HG03095 (cell line): ENCODE data around the gene GRM8.
"Not testable (repeated sequence)": the region's sequence is repeated elsewhere in the genome, so short reads cannot be mapped to it uniquely, and the experiment has no call there.

ENCODE experiments used
- ATAC-seq: cut with Tn5 transposase; IDR thresholded peaks from one replicate; pipeline ENCODE4 v1.9.1; 2021; ENCODE audit warnings: moderate library complexity; ENCODE audit not compliant: unreplicated experiment

GRM8 gene

DNA sequence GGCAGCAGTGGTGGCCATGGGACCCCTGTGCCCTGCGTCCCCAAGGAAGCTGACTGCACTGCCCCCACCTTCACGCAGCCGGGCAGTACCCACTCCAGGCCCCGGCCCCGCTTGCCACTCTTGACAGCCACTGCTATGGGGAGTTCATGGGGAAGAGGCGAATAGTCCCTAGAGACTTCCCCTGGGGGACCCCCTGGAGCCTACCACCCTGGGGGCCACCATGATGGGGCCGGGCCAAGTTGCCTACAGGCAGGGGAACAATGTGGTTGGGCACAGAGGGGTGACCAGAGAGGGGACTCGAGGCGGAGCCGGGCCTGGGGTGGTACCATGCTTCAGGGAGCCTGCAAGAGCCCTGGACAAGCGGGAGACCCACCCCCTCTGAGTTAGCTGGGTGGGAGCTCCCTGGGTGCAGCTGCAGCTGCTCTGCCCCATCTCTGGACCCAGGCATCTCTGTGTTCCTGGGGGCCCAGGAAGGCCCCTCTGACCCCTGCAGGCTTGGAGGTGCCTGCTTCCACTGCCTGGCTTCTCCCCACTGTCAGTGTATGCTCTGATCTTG is 567.6 kb downstream of the GRM8 start:
- no peak for ATAC-seq

DNA sequence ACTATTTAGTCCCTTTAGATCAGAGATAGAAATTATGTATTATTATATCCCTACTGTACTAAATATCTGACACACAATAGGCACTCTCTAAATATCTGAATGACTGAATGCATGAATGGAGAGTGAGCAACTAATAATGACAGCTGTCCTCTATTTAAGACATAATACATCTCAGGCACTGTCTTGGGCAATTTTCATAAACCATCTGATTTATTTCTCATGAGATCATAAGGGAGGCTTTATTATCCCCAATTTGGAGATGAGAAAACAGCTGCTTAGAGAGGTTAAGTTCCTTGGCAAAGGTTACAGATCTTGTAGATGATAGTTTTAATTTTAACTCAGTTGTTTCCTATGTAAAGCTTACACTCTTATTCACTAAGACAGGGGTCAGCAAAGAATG is 570.6 kb downstream of the GRM8 start:
- no peak for ATAC-seq

DNA sequence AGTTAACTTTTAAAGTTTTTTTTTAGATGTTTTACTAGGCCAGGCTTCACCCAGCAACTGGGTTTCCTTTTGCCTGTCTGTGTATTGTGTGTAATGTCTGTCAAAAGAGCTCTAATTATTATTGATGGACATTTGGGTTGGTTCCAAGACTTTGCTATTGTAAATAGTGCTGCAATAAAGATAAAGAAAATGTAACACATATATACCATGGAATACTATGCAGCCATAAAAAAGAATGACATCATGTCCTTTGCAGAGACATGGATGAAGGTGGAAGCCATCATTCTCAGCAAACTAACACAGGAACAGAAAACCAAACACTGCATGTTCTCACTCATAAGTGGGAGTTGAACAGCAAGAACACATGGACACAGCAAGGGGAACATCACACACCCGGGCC is 584.0 kb downstream of the GRM8 start:
- ATAC-seq, result not testable (repeated sequence)

DNA sequence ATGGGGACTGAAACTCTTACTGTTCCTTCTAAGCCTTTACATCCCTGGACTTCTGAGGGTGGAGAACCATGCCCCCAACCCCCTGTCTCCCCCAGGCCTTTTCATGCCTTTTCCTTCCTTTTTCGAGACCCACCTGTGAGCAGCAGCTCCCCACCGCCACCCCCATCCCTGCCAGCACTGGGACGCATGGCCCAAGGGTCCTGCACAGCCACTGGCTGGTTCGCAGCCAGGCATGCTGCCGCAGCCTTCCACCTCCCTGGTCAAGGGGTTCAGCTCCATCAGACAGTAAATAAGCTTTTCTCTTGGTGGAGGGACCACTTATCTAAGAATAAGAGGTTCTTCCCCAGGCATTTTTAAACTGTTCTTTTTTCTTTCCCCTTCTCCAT is 584.4 kb downstream of the GRM8 start:
- no peak for ATAC-seq

DNA sequence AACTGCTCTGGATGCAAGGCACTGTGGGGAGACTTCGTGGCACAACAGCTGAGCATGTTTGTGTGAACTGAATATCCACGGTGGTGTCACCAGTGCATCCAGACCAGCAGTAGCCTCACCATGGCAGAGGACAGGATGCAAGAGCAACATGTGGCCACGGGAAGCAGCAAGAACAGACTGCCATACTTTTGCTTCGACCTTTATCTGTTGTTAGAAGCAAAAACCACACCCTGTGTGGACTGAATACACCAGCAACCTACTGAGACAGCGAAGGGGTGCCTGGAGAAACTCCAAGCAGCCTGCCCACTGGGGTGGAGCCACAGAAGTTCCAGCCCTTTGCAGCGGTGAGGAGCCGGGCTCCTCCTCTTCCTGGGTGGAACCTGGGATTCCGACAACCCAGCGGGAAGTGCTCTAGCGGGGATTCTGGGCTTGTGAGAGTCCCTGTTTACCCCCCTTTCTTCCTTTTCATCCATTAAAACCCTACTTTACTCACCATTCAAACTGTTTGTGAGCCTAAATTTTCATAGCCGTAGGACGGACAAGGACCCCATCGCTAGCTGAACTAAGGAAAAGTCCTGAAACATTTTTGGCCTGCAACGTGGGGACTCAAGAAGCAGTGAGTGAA is 584.9 kb downstream of the GRM8 start:
- ATAC-seq, result no peak

DNA sequence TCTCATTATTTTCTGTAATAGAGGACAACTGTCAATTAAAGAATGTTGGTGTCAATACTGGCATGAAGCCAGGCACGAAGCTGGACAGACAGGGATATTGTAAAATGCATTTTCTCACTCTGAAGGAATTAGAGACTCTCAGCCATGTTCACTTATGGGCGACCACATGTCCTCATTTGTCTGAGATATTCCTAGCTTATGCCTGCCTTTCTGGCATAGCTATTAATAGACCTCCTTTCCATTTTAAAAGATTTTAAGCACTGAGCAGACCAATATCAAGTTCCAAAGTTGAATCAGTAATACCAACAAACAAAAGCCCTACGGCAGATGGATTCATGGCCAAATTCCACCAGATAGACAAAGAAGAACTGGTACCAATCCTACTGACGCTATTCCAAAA is 589.9 kb downstream of the GRM8 start:
- no peak for ATAC-seq

DNA sequence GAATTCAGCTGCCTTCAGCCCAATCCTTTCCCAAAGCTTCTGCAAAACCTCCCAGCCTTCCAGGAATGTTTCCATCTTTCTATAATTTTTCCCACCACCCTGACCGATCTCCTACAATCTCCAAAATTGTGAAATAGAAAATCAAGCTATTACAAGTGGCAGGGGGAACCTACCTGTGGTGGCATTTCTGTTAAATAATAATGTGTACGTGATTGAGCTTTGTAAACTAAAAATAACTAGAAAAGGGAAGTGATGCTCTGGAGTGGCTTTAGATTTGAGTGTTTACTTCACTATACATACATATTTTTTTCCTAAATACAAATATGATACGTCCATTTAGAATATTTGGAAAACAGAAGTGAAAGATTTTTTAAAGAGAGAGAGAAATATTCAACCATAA is 593.6 kb downstream of the GRM8 start:
- ATAC-seq, result peak; percentile 71

DNA sequence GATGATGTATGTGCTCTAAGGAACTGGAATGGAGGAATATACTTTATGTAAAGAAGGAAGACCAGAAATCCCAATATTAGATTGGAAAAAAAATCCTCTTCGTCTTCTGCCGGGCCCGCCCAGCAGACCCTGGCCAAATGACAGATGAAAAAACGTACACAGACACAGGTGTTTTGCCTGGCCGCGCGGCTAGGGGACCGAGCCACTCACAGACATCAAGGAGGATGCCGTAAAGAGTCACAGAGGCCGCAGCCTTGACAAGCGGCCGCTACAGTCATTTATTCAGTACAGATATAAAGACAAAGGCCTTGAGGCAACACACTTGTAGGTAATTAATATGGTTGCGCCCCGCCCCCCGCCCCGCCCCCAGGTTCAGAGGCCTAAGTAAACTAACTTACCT is 594.1 kb downstream of the GRM8 start:
- ATAC-seq, result peak; percentile 24

DNA sequence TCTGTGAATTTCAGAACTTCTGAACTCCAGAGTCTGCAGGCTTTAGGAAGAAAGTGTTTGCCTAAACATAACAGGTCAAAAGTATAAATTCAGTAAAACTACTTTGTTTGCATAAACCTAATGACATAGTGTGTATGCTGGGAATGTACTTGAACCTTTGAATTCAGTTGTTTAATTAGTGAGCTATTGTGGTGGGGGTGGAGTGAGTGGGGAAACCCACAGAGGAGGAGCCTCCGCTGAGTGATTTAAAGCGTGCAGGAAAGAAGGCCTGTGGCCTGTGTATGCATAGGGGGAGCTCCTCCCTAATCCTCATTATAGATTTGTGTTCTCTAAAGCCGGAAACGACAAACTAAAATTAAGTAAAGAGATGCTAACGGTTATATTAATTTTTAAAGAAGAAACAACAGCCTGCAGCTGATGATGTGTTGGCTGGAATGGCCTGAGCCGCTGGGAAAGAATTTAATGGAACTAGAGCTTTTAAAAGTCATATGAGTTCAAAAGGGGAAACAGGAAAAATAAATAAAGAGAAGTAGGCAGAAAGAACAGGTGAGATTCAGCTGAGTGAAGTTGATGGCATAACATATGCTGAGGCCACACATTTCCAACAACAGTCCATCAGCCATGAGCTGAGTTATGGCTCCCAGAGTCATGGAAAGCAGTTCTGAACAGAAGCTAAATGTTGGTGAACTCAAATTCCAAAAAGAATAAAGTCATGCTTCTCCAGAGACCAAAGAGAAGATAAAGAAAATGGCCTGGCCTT is 595.0 kb downstream of the GRM8 start:
- peak; percentile 88 for ATAC-seq

DNA sequence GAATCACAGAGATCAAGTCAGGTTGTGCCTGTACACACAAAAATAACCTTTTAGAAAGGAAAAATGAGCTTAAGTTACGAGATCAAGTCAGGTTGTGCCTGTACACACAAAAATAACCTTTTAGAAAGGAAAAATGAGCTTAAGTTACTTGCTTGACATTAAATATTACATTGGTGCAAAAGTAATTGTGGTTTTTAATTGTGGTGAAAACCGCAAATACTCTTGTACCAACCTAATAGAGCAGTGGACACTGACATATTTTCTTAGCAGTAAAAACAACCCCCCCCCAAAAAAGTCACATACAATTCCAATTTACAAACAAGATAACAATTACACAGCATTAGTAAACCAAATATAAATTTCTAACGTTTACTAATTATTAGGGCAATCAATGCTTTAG is 595.6 kb downstream of the GRM8 start:
- ATAC-seq, result no peak

DNA sequence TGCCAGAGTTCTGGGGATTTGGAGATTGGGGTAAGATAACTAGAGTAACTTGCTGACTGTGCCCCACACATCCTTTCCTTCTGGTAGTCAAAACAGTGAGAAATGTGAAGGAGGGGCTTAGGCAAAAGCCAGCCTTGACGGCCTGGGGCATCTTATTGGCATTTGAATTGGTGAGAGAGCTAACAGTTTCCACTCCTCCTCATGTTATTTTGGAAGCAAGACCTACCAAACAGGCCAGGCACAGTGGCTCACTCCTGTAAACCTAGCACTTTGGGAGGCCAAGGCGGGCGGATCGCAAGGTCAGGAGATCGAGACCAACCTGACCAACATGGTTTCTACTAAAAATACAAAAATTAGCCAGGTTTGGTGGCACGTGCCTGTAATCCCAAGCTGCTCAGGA is 596.6 kb downstream of the GRM8 start:
- ATAC-seq, result no peak

DNA sequence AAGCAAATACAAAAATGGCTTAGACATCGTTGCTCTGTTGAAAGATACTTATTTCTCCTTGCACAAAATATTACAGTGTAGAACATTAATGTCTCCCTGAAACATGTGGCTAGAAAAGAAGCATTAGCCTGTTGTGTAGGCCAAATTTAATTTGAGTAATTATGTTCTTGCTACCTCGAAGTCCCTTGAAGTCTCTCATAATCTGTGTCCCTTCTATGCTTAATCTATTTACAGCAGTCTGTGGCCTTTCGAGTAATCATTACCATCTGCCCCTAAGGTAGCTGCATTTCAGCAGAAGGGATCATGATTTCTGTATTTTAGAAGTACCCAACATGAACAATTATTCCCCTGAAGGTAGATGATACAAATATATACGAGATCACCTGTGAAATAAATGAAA is 615.2 kb downstream of the GRM8 start:
- ATAC-seq, result no peak

DNA sequence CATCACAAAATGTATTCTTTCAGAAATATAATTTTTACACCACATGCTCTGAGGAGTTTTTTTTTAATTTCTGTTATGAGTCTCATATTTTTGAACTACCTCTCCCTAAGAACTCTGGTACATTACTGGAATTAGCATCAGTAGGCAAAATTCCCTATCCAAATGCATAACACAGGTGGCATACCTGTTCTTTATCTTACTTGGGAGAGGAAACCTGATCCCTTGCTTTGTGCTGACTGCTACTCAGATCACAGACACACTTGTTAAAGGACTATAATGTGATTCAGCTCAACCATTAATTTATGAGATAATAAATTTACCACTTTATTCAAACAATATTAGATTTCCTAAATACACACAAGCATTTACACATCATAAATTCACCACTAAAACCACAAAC is 617.2 kb downstream of the GRM8 start:
- no peak for ATAC-seq

DNA sequence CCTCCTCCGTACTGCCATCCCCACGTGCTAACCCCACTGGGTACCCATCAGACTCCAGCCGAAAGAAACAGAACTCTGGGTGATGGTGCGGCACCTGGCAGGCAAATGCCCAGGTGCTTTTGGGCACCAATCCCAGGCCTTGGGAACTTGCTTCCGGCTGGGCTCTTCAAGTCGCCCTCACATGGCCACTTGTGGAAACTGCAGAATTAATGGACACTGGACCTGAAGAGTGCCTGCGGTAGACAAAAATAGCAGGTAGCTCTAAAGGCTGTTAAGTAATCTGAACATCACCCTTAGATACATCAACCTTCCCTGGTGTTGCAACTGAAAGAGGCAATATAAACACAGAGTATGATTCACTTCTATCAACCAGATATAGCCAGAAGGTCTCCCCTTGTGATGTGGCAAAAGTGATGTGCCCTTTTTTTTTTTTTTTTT is 644.4 kb downstream of the GRM8 start:
- ATAC-seq, result no peak

DNA sequence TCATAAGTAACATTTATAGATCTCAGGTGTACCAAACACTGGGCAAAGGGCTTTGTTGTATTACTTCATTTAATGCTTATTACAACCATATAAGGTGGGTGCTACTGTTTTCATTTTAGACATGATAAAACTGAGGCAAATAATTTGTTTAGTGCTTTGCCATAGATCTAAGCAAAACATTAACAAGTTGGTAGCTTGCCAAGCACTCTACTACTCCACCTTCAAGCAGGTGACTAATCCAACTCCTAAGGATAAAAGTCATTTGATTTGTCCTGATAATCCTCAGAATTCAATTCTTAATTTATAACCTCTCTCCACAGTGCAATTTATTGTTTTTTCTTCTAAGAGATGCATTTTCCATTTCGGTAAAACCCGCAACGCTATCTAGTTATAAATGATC is 646.4 kb downstream of the GRM8 start:
- no peak for ATAC-seq

DNA sequence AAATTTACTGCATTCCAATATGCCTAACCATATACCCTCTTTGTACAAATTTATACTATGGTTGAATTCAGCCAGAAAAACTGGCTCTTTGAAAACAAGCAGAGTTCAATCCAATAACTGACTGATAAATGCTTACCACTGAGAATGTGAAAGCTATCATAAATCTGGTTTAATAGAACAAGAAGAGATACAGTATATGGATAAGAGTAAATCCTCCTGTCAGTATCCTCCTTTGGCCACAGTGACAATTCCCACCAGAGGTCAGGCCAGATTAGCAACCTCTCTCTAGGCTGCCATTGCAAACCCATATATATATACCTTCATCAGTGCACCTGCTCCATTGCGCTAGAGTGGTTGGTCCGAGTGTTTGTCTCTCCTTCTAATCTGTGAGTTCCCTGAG is 647.2 kb downstream of the GRM8 start:
- ATAC-seq, result no peak

DNA sequence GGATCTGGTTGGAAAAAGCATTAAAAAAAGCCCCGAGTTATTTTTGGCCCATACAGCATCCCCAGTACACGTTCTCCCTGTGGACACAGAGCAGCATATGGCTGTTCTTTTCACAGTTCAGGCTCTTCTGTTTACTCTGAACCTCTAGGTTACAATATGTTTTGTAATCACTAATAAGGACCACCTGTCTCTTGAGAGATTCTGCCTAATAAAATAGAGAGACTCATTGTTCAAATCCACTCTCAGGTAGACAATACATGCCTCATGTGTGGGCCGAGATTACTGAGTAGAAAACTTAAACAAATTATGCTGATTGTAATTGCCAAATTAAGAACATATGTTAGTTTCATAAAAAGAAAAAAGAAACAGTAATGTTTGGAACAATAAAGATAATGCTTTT is 647.7 kb downstream of the GRM8 start:
- ATAC-seq, result no peak

DNA sequence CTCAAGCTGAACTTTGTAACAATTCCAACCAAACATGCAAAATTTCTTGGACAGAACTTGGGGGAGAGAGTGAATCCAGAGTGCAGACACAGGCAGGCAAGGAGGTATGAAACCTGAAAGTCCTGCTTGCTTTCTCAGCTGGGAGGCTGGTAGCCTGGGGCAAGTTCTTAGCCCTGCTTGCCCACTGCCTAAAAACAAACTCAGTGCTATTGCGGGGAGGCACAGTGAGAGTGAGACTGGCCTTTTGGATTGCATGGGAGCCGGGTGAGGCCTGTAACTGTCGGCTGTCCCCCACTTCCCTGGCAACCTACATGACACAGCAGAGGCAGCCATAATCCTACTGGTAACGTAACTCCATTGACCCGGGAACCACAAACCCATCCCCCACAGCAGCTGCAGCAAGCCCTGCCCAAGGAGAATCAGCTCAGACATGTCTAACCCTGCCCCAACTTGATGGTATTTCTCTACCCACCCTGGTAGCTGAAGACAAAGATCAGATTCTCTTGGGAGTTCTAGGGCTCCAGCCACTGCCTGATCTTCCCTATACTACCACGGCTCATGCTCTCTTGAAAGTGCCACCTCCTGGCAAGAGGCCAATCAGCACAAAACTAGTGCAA is 663.6 kb downstream of the GRM8 start:
- no peak for ATAC-seq

DNA sequence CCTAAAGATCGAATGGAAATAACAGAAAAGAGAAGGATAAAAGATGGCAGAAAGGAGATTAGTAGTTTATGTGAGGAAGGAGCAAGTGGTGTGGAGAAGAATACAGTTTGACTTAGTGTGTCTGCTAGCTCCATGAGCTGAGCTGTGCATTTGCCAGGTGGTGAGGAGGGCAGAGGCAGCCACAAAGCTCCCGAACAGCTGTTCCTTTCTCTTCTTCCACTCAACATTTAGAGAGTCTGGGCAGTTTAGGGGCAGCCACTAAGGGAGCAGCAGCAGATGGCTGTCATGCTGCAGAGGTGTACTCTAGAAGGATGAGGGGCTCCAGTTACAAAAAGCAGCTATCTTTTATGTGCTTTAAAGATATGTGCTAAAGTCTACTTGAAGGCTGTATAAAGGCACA is 674.4 kb downstream of the GRM8 start:
- no peak for ATAC-seq

DNA sequence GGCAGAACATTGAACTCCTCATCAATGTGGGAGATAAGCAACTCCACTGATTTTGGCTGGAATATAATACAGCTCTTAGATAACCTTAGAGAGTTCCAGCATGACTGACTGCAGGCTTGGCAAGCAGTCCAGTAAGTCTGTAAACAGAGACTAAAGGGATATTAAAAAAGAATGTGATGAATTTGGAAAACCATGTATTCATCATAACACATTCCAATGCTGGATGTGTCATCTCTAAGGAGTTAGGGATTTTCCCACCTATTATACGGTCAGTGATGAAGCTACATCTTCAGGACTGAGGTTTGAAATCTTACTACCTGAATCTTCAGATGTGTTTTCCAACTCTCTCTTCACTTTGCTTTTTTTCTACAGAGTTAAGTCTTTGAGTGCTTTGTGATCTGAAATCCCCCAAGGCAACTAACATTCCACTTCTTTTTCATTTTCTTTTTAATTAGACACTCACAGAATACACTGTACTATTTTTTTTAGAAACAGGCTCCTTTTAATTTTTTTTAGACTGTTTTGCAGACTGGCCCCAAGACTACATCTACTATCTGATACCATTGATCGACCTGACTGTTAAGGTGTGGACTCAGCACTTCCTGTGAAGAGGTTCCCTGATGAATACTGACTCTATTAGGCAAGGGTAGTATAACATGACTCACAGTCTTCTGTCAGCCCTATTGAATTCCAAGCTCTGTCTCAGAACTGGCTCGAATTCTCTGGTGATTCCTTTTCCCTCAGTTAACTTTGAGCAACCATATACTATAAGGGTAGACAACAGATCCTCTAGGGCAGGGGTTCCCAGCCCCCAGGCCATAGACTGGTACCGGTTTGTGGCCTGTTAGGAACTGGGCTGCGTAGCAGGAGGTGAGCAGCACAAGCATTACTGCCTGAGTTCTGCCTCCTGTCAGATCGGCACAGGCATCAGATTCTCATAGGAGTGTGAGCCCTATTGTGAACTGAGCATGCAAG is 678.2 kb downstream of the GRM8 start:
- ATAC-seq, result no peak

DNA sequence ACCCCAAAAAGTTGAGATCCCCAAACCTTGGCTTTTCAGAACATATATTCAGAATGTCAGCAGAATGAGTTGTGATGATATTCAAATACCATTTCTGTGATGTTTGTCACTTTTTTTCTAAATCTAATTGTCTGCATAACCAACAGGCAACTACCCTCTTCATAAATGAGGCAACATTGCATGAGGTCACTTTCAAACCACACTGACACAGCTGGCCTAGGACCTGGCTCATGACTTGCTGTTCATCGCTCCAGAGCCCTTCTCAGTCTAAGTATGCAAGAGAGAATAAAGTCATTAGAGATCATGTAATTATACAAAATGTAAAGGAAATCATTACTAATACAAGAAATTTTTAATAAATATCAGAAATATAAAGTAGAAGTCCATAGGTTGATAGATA is 681.9 kb downstream of the GRM8 start:
- no peak for ATAC-seq
